Measurements from ENCODE around the gene PDE5A.

The PDE5A gene

GRCh38 chr4:119587796-119588195 is 40.8 kb downstream of the PDE5A start:
- DNase-seq, result no peak

GRCh38 chr4:119585771-119586170 is 42.8 kb downstream of the PDE5A start:
- DNase-seq, result no peak

- DNase-seq, result no peak
Observed at GRCh38 chr4:119581190-119581873, 47.3 kb downstream of the PDE5A start.

- DNase-seq, result no peak
Observed at GRCh38 chr4:119580293-119580692, 48.3 kb downstream of the PDE5A start.

GRCh38 chr4:119579823-119580222 is 48.8 kb downstream of the PDE5A start:
- DNase-seq, result no peak

- no peak for DNase-seq
Observed at GRCh38 chr4:119570401-119570800, 58.2 kb downstream of the PDE5A start.

GRCh38 chr4:119564106-119564505 is 64.5 kb downstream of the PDE5A start:
- no peak for DNase-seq

- no peak for DNase-seq
Observed at GRCh38 chr4:119559044-119559647, 69.5 kb downstream of the PDE5A start.

GRCh38 chr4:119550857-119551532 is 77.6 kb downstream of the PDE5A start:
- DNase-seq, result no peak

GRCh38 chr4:119549639-119550038 is 79.0 kb downstream of the PDE5A start:
- no peak for DNase-seq

- no peak for DNase-seq
Observed at GRCh38 chr4:119543779-119544178, 84.8 kb downstream of the PDE5A start.

GRCh38 chr4:119543187-119543586 is 85.4 kb downstream of the PDE5A start:
- DNase-seq, result no peak

- DNase-seq, result no peak
Observed at GRCh38 chr4:119540249-119540648, 88.4 kb downstream of the PDE5A start.

- DNase-seq, result no peak
Observed at GRCh38 chr4:119537586-119537985, 91.0 kb downstream of the PDE5A start.

- no peak for DNase-seq
Observed at GRCh38 chr4:119536572-119537528, 91.8 kb downstream of the PDE5A start.

- no peak for DNase-seq
Observed at GRCh38 chr4:119532319-119532718, 96.3 kb downstream of the PDE5A start.

- DNase-seq, result no peak
Observed at GRCh38 chr4:119529788-119530187, 98.8 kb downstream of the PDE5A start.

- no peak for DNase-seq
Observed at GRCh38 chr4:119526786-119527550, 101.6 kb downstream of the PDE5A start.

- no peak for DNase-seq
Observed at GRCh38 chr4:119525771-119526712, 102.6 kb downstream of the PDE5A start.

Measured in amygdala (tissue), 56 donors.